Stomach (tissue), 4 donors: ENCODE measurements around the gene ERH.

ENCODE experiments used
- POLR2A ChIP-seq, 4 donors: fragments of 450-650 bp; IDR thresholded peaks; one replicate each; pipeline ENCODE4 v1.6.1; 2016; ENCODE audit warnings: antibody characterized with exemption in 4 of 4, control low read depth in 2 of 4, mild to moderate bottlenecking in 1 of 4, moderate library complexity in 1 of 4
- POLR2AphosphoS5 ChIP-seq, 3 donors: sonication (generic); formaldehyde crosslinking; IDR thresholded peaks; one replicate each; pipeline ENCODE4 v1.6.1; 2016; ENCODE audit warnings: antibody characterized with exemption in 3 of 3
- TF ChIP-seq, protein P1 (sequence below), 7 experiments: fragments of 450-650 bp in 4 of 7; fragments of 200-600 bp in 3 of 7; sonication (generic) in 3 of 7; IDR thresholded peaks; one replicate each; pipeline ENCODE4 v1.5.1; 2016 to 2019; ENCODE audit warnings: antibody characterized with exemption in 7 of 7, control low read depth in 2 of 7, mild to moderate bottlenecking in 1 of 7

- TF ChIP-seq, protein P1, sequence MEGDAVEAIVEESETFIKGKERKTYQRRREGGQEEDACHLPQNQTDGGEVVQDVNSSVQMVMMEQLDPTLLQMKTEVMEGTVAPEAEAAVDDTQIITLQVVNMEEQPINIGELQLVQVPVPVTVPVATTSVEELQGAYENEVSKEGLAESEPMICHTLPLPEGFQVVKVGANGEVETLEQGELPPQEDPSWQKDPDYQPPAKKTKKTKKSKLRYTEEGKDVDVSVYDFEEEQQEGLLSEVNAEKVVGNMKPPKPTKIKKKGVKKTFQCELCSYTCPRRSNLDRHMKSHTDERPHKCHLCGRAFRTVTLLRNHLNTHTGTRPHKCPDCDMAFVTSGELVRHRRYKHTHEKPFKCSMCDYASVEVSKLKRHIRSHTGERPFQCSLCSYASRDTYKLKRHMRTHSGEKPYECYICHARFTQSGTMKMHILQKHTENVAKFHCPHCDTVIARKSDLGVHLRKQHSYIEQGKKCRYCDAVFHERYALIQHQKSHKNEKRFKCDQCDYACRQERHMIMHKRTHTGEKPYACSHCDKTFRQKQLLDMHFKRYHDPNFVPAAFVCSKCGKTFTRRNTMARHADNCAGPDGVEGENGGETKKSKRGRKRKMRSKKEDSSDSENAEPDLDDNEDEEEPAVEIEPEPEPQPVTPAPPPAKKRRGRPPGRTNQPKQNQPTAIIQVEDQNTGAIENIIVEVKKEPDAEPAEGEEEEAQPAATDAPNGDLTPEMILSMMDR (IDR thresholded peaks at IDR 0.05): no peak
- no peak for TF ChIP-seq POLR2A (IDR thresholded peaks at IDR 0.05)
- TF ChIP-seq POLR2AphosphoS5 (IDR thresholded peaks at IDR 0.05): no peak
Measured at GRCh38 chr14:69334576-69334975, 63.5 kb downstream of the ERH start.
